LNCaP clone FGC (cell line): Measurements from ENCODE around the gene PKDCC.

Experiments used
- DNase-seq: peaks from one replicate; pipeline ENCODE4 v3.0.0-alpha.2; 2011; ENCODE audit warnings: low read depth
- H3K4me3 ChIP-seq: 2 replicates; pipeline ENCODE4 v1.5.1; 2011; ENCODE audit warnings: mild to moderate bottlenecking, low read depth, low read length, control low read depth
- TF ChIP-seq, protein P1 (sequence below): IDR thresholded peaks from 2 replicates; pipeline ENCODE4 v1.5.1; 2012; ENCODE audit warnings: mild to moderate bottlenecking; ENCODE audit not compliant: control insufficient read depth, insufficient read depth; ENCODE audit errors: extremely low read depth

Gene PKDCC

DNA sequence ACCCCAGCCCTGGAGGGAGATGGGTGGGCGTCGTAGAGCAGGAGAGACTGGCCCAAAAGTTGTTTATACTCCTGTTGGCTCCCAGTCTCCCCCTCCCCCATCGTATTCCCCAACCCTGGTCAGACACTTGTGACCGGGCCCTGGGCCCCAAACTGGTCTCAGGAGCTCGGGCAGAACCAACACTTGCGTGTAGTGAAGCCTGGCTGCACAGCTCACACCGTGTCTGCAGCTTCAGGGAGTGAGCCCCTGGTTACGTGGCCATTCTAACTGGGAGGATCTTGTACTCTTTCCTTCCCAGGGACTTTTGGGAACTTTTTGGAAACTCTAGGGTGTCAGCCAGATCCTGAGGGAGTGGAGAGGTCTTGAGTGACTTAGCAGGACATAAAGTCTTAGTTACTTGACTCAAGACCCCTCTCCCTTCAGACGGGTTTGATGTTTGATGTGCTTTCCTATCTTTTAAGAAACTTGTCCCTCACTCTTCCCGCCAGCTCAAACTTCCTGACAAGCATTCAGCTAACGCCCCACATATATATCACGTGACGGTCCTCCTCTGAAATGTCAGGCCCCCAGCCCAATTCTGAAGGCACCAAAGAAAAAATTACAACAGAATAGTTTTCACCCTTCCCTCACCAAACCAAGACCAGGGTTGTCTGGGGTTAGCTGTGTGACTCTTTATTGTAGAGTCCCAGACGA is 2.3 kb downstream of the PKDCC start:
- H3K4me3 ChIP-seq = no peak overlapping the region
- DNase-seq = no peak
- TF ChIP-seq, protein P1, sequence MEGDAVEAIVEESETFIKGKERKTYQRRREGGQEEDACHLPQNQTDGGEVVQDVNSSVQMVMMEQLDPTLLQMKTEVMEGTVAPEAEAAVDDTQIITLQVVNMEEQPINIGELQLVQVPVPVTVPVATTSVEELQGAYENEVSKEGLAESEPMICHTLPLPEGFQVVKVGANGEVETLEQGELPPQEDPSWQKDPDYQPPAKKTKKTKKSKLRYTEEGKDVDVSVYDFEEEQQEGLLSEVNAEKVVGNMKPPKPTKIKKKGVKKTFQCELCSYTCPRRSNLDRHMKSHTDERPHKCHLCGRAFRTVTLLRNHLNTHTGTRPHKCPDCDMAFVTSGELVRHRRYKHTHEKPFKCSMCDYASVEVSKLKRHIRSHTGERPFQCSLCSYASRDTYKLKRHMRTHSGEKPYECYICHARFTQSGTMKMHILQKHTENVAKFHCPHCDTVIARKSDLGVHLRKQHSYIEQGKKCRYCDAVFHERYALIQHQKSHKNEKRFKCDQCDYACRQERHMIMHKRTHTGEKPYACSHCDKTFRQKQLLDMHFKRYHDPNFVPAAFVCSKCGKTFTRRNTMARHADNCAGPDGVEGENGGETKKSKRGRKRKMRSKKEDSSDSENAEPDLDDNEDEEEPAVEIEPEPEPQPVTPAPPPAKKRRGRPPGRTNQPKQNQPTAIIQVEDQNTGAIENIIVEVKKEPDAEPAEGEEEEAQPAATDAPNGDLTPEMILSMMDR = no peak

DNA sequence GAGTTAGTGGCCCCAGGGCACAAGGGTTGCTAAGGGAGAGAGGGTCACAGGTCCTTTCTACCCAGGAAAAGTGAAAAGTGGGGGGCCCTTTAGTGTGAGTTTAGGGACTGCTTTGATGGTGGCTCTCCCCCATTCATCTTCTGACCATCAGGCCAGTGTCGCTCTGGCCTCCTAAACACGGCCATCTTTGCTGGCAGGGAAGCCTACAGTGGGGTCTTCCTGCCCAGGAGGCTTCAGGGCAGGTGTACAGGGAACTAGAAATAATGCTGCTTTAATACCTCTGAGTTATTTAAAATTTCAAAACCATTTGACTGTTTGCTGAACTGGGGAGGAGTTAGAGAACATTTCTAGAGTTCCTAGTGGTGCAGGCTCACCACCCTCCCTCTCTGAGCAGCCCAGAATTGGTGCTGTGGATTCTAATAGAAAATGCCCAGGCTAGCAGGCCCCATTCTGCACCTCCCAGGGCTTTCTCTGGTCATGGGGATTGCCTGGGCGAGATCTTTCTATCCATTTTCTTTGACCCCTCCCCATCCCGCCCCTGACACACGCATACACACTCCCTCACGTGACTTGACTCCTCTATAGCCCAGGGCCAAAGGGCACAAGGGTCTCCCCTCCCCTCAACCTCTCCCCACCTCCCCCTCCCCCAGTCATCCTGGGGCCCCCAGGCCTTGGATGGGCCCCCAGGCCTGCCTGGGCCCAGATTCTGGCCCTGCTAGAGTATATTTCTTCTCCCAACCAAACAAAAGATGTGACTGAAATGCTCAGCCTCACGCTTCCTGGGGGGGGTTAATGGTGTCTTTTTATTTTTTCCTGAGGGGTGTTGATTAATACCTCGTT is 3.1 kb downstream of the PKDCC start:
- H3K4me3 ChIP-seq = no peak overlapping the region
- DNase-seq = no peak
- TF ChIP-seq, protein P1 = no peak

DNA sequence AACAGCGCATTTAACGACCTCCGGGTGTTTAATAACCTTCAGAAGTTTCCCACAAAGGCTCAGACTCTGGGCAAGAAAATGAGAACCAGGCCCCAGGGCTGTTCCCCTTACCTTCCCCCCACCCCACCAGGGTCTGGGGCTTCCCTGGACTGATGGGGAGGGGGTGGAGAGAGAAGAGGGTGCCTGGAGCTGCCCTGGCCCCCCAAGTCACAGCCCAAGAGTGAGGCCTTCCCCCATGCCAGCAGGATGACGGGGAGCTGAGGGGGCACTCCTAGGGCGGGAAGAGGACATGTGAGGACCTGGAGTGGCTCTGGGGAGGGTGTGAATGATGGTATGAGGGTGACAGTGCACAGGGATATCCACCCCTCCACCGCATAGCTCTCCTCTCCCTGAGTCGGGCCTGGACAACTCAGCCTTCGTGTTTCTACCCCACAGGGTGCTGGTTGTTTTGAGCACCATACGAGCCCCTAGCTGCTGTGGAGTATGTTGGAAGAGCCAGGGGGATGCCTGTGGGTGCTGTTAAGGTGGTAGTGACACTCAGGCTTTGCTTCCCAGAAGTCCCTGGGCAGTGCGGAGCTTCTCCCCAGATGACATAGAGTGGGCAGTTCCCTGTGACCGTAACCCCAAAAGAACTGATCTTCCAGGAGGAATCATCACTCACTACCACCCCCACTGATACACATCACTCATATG is 3.9 kb downstream of the PKDCC start:
- H3K4me3 ChIP-seq = no peak overlapping the region
- DNase-seq = no peak
- TF ChIP-seq, protein P1 = no peak

DNA sequence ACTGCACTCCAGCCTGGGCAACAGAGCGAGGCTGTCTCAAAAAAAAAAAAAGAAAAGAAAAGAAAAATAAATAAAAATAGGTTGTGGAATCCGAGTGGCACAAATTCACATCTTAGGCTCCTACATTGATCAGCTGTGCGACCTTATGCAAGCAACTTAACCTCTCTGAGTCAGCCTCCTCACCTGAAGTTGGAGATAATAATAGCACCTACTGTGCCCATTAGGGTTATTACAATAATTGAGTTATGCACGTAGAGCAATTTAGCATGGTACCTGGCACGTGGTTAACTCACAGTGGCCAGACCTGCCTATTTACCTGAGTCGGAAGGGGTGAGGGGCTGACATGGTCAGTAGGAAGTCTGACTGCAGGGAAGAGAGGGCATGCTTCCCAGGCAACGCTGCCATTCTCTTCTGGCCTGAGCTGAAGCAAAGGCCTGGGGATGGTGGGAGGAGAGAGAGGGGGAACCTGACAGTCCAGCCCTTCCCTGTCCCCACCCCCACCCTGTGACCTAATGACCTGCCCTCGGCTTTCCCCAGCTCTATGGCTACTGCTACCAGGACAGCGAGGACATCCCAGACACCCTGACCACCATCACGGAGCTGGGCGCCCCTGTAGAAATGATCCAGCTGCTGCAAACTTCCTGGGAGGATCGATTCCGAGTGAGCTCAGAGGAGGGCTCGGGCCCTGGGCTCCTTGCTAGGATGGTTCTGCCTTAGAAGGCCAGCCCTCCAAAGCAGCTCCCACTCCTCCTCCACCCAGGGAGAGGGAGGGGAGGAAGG is 5.1 kb downstream of the PKDCC start:
- DNase-seq = no peak
- TF ChIP-seq, protein P1 = no peak
- no peak overlapping the region for H3K4me3 ChIP-seq

DNA sequence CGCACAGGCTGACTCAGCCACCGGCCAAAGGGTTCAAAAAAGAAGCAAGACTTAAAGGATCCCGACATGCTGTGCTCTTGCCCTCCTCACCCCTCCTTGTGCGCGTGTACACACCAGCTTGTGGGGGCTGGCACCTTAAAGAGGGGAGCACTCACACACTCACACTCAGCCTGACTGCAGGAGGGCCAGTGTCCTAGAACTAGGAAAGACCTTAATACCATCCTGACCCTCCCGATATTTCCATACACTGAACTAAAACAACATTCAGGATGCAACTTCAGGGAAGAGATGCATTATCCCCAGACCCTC is 5.6 kb downstream of the PKDCC start:
- no peak for DNase-seq
- H3K4me3 ChIP-seq = no peak overlapping the region
- TF ChIP-seq, protein P1 = no peak

DNA sequence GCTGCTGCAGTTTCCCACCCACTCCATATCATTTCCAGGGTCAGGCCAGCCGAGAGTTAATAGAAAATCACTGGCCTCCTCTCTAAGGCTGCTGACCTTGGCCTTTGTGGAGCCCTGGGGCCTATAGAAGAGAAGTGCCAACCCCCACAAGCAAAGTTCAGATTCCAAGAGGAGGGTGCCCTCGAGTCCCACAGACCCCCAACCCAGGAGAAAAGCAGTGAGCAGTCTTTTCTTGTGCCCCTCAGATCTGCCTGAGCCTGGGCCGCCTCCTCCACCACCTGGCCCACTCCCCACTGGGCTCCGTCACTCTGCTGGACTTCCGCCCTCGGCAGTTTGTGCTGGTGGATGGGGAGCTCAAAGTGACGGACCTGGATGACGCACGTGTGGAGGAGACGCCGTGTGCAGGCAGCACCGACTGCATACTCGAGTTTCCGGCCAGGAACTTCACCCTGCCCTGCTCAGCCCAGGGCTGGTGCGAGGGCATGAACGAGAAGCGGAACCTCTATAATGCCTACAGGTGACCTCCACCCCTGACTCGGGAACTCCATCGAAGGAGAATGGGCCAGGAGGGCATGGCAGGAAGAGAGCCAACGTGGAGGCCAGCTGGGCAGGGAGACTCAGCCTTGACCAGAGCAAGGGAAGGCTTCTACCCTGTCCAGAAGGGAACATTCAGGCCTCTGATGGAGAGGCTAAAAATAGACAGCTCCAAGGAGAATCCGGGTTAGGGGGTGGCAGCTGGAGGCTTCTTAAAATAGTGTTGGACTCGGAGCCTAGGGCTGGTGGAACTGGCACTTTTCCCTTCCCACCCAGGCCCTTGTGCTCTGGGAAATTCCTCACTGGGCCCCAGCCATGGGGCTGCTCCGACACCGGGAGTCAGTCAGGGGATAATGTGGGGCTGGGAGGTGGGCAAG is 6.2 kb downstream of the PKDCC start:
- no peak for DNase-seq
- no peak overlapping the region for H3K4me3 ChIP-seq
- TF ChIP-seq, protein P1 = no peak
